ENCODE results near the gene FAM120AOS.

- TF ChIP-seq CTCF (conservative IDR thresholded peaks at IDR 0.05; ENCODE audit: low read length) (no peak), EZH2phosphoT487 (IDR thresholded peaks at IDR 0.05; ENCODE audit: borderline replicate concordance, low read depth, low read length) (no peak)
Observed at GRCh38 chr9:93461414-93461743, 8.0 kb upstream of the FAM120AOS start.
